HepG2 (cell line): Measurements from ENCODE around the gene B9D2. TPM values are rescaled to one million over a fixed set of nuclear protein-coding genes. Genes with fewer than 3 reads are reported as not detected.
A peak's percentile ranks its signal among the peaks of the same experiment; 100 is the strongest.

Experiments used
- ATAC-seq: fragments of 200-7000 bp; cut with Tn5 transposase; 3 replicates; pipeline ENCODE4 v1.9.1; 2020; ENCODE audit warnings: mild to moderate bottlenecking, moderate library complexity
- BruUV-seq: library from RNA; stranded (reverse); fragments of 400-500 nt; replicated peaks from 2 replicates; lab custom pipeline; 2021; lab: Mats Ljungman, UMichigan
- CTCF ChIA-PET: fragments of 300-600 bp; formaldehyde crosslinking; extraction: SDS; loops from one replicate; lab custom pipeline; 2021; ENCODE audit warnings: low total read pairs, inconsistent platforms, low intra/inter-chr PET ratio; lab: Yijun Ruan, JAX
- POLR2A ChIA-PET: fragments of 350-600 bp; sonication (Branson Sonifier 250); formaldehyde crosslinking; loops from one replicate; lab custom pipeline; 2020; ENCODE audit warnings: antibody characterized with exemption, inconsistent platforms; lab: Yijun Ruan, JAX
- DNase-seq: peaks from one replicate; pipeline ENCODE4 v3.0.0-alpha.2; 2015; ENCODE audit warnings: low spot score
- FAIRE-seq: peaks from 3 replicates; lab custom pipeline; 2011; peaks lifted over from hg19 to GRCh38; lab: Jason Lieb, UNC
- H2AFZ ChIP-seq: one replicate; pipeline ENCODE4 v1.6.1; 2011; ENCODE audit warnings: low read length, inconsistent platforms
- H3K27ac ChIP-seq: fragments of 300-600 bp; 3 replicates; pipeline ENCODE4 v1.8.0; 2011; ENCODE audit warnings: mixed run types, mild to moderate bottlenecking, mixed read lengths, low read length, inconsistent platforms; ENCODE audit not compliant: insufficient read depth; ENCODE audit errors: extremely low read length
- H3K27me3 ChIP-seq, 2 experiments: fragments of 200-600 bp in 1 of 2; 2 replicates in 1 of 2; 3 replicates in 1 of 2; pipeline versions ENCODE4 v1.6.0 to v1.8.0; 2011; ENCODE audit warnings: low read length in 2 of 2, mild to moderate bottlenecking in 2 of 2, moderate library complexity in 2 of 2, inconsistent platforms in 1 of 2; ENCODE audit not compliant: insufficient read depth in 2 of 2, control insufficient read depth in 1 of 2
- H3K36me3 ChIP-seq, 2 experiments: fragments of 200-600 bp in 1 of 2; replicated peaks in 1 of 2; 2 replicates in 1 of 2; 3 replicates in 1 of 2; pipeline versions ENCODE4 v1.5.1 to v1.8.0; 2011; ENCODE audit warnings: low read length in 2 of 2, inconsistent platforms in 1 of 2; ENCODE audit not compliant: insufficient read depth in 2 of 2, control insufficient read depth in 1 of 2
- H3K4me1 ChIP-seq: 2 replicates; pipeline ENCODE4 v1.5.1; 2012; ENCODE audit warnings: low read length, inconsistent platforms; ENCODE audit not compliant: insufficient read depth
- H3K4me2 ChIP-seq: 2 replicates; pipeline ENCODE4 v1.6.0; 2011; ENCODE audit warnings: low read depth, low read length, inconsistent platforms
- H3K4me3 ChIP-seq, 3 experiments: fragments of 200-600 bp in 1 of 3; sonication (generic), shearing (Covaris generic) in 1 of 3; replicated peaks in 1 of 3; 2 replicates each; pipeline ENCODE4 v1.5.1; 2011 to 2016; ENCODE audit warnings: low read length in 3 of 3, inconsistent platforms in 2 of 3, low read depth in 2 of 3, mild to moderate bottlenecking in 2 of 3, control low read depth in 1 of 3, mixed read lengths in 1 of 3; ENCODE audit not compliant: insufficient read depth in 1 of 3
- H3K79me2 ChIP-seq: one replicate; pipeline ENCODE4 v1.6.1; 2011; ENCODE audit warnings: low read length, inconsistent platforms; ENCODE audit not compliant: insufficient read depth
- H3K9ac ChIP-seq: 2 replicates; pipeline ENCODE4 v1.6.0; 2011; ENCODE audit warnings: mild to moderate bottlenecking, low read depth, low read length, inconsistent platforms; ENCODE audit not compliant: insufficient read depth
- H3K9me3 ChIP-seq: 2 replicates; pipeline ENCODE4 v1.5.1; 2012; ENCODE audit warnings: mild to moderate bottlenecking, low read length
- H4K20me1 ChIP-seq: 2 replicates; pipeline ENCODE4 v1.6.0; 2011; ENCODE audit warnings: inconsistent platforms, mild to moderate bottlenecking, low read length, moderate library complexity; ENCODE audit not compliant: insufficient read depth
- ATF5 ChIP-seq: sonication (generic); formaldehyde crosslinking; IDR thresholded peaks from 2 replicates; pipeline ENCODE4 v1.4.0; 2020; ENCODE audit warnings: mild to moderate bottlenecking, low read depth, missing genetic modification reagents
- CREM ChIP-seq, 2 experiments: sonication (generic) in 1 of 2; formaldehyde crosslinking in 1 of 2; IDR thresholded peaks; 2 replicates each; pipeline versions ENCODE4 v1.4.0 to v1.6.1; 2016 to 2020; ENCODE audit warnings: antibody characterized with exemption in 1 of 2, mild to moderate bottlenecking in 1 of 2, missing genetic modification reagents in 1 of 2
- PATZ1 ChIP-seq: sonication (generic); formaldehyde crosslinking; IDR thresholded peaks from 2 replicates; pipeline ENCODE4 v1.4.0; 2020; ENCODE audit warnings: missing genetic modification reagents
- RBAK ChIP-seq: sonication (generic); formaldehyde crosslinking; IDR thresholded peaks from 2 replicates; pipeline ENCODE4 v1.5.1; 2020; ENCODE audit warnings: mild to moderate bottlenecking, missing genetic modification reagents
- TARDBP ChIP-seq: sonication (generic); formaldehyde crosslinking; IDR thresholded peaks from 2 replicates; pipeline ENCODE4 v1.8.0; 2022; ENCODE audit warnings: mild to moderate bottlenecking, missing genetic modification reagents
- ZBTB4 ChIP-seq: sonication (generic); formaldehyde crosslinking; IDR thresholded peaks from 2 replicates; pipeline ENCODE4 v1.4.0; 2020; ENCODE audit warnings: missing genetic modification reagents, mild to moderate bottlenecking, borderline replicate concordance
- ZNF17 ChIP-seq: sonication (generic); formaldehyde crosslinking; IDR thresholded peaks from 2 replicates; pipeline ENCODE4 v1.5.0; 2020; ENCODE audit warnings: mild to moderate bottlenecking, missing genetic modification reagents
- ZNF34 ChIP-seq: sonication (generic); formaldehyde crosslinking; IDR thresholded peaks from 2 replicates; pipeline ENCODE4 v1.4.0; 2020; ENCODE audit warnings: mild to moderate bottlenecking, missing genetic modification reagents, borderline replicate concordance
- ZNF710 ChIP-seq: sonication (generic); formaldehyde crosslinking; IDR thresholded peaks from 2 replicates; pipeline ENCODE4 v1.5.0; 2020; ENCODE audit warnings: mild to moderate bottlenecking, missing genetic modification reagents, borderline replicate concordance
- WGBS: methylation state at CpG from one replicate; pipeline ENCODE4 v1.1.6; 2017; ENCODE audit warnings: low lambda C conversion rate; 5-methylcytosine and 5-hydroxymethylcytosine counted together
- in situ Hi-C: cut with HindIII; loops from 2 replicates; pipeline ENCODE4 v1.10.0; 2017; ENCODE audit warnings: low pct_unique_long_range_greater_than_20kb; ENCODE audit not compliant: extremely low pct_ligation_motif_present
- intact Hi-C: fragments of 100-400 bp; cut with micrococcal nuclease; formaldehyde crosslinking; loops from one replicate; pipeline ENCODE4 v1.10.0; 2022; ENCODE audit not compliant: unreplicated experiment
- polyA plus RNA-seq, 8 experiments: library from polyadenylated mRNA; depleted of rRNA in 3 of 8; stranded (reverse) in 7 of 8; unstranded in 1 of 8; fragments of >200 nt; fragmentation: Illumina TruSeq in 4 of 8; extraction: Trizol in 4 of 8; gene quantifications; 2 replicates each; pipeline versions ENCODE4 v1.2.1 to v1.2.3, GENCODE V29; 2011 to 2016; ENCODE audit warnings: low read depth in 4 of 8, missing spikeins in 1 of 8, mixed read lengths in 1 of 8; ENCODE audit not compliant: insufficient read depth in 1 of 8
- total RNA-seq, 5 experiments: library from RNA; depleted of rRNA; stranded (reverse); fragments of >200 nt; fragmentation: Illumina TruSeq; extraction: Trizol; gene quantifications; 2 replicates each; pipeline ENCODE4 v1.2.3, GENCODE V29; 2016; ENCODE audit warnings: low read depth in 1 of 5

The B9D2 gene
- total and polyA plus RNA-seq, 2 of the 13 experiments (the other 11 are each of a cell fraction or from before 2014, with no cell fraction given), result 3.1 to 4.4 TPM

GRCh38 chr19:41395355-41395754 is 31.4 kb upstream of the B9D2 start:
- DNase-seq (no peak), FAIRE-seq (no peak), ATAC-seq (no peak)
- TF ChIP-seq RBAK, result no peak
- TF ChIP-seq PATZ1, result no peak
- TF ChIP-seq ZBTB4 (CRISPR knock-in tag), result no peak
- no peak for TF ChIP-seq ATF5
- no peak for TF ChIP-seq ZNF34 (CRISPR knock-in tag)
- TF ChIP-seq CREM (IDR thresholded peaks at IDR 0.05), result no peak
- no peak for TF ChIP-seq CREM (CRISPR knock-in tag; IDR thresholded peaks at IDR 0.05)
- TF ChIP-seq TARDBP (CRISPR knock-in tag), result no peak
- no peak for TF ChIP-seq ZNF710 (CRISPR knock-in tag)
- no peak for TF ChIP-seq ZNF17 (CRISPR knock-in tag)
- in situ Hi-C loops, result no loop called here
- peaks cover 32% of the 10 kb centered on the region for H3K79me2 ChIP-seq
- no TSS peak for BruUV-seq
- H3K4me1 ChIP-seq, result peaks cover 30% of the 10 kb centered on the region
- no peak overlapping the region for H2AFZ ChIP-seq
- peak overlapping the region; percentile 86; the same call in 1 of the 2 replicates for H3K4me2 ChIP-seq
- no peak overlapping the region for H3K4me3 ChIP-seq
- no peak overlapping the region for H3K27ac ChIP-seq
- intact Hi-C loops, result no loop called here
- 77% methylated on average over 6 of the region's 6 CpGs for WGBS
- peaks cover 11 to 18% of the 10 kb centered on the region in 2 experiments; a peak in 4 of 5 replicates for H3K36me3 ChIP-seq
- peak overlapping the region; percentile 17; the same call in 1 of the 2 replicates for H3K9ac ChIP-seq
- no peaks in the 10 kb centered on the region for H3K9me3 ChIP-seq
- ChIA-PET CTCF (no interaction called here), POLR2A (interaction anchor here (0.5 kb wide), 1 partner anchor 32 kb away, joined by 3 read pairs; the partner anchor contains the start of gene B3GNT8)
- no peaks in the 10 kb centered on the region; a peak in 1 of 5 replicates for H3K27me3 ChIP-seq
- no peaks in the 10 kb centered on the region for H4K20me1 ChIP-seq
